ENCODE measurements around the gene NIPBL. TPM values are rescaled to one million over a fixed set of nuclear protein-coding genes. Genes with fewer than 3 reads are reported as not detected.

Gene NIPBL
- total and polyA plus RNA-seq, 10 of the 15 experiments (the other 5 are each of a cell fraction or from before 2014, with no cell fraction given): 10.4 to 50.4 (median 20.2) TPM

DNA sequence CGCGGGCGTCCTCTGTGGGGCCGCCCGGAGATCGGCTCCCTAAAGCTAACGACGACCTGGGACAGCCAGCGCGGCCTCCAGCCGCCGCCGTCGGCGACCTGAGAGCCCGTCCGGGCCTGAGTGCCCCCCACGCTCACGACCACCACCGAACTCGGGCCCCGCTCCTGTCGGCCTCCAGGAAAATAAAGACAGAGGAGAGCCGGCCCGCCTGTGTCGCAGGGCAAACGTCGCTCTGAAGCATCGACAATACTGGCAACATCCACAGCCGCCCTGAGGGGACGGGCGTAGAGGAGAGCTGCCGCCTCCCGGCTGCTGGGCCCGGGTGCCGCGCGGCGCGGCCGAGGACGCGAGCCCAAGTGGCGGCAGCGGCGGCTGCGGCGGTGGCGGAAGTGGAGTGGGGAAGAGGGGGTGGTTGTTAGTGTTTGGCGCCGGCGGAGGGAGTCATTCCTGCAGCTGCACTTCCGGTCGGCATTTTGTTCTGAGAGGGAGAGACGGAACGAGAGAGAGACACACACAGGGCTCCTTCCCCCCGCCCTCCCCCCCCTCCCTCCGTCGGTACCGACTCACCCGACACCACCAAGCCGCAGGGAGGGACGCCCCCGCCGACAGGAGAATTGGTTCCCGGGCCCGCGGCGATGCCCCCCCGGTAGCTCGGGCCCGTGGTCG is at the start of gene NIPBL (continued):
- TF ChIP-seq, protein P1, sequence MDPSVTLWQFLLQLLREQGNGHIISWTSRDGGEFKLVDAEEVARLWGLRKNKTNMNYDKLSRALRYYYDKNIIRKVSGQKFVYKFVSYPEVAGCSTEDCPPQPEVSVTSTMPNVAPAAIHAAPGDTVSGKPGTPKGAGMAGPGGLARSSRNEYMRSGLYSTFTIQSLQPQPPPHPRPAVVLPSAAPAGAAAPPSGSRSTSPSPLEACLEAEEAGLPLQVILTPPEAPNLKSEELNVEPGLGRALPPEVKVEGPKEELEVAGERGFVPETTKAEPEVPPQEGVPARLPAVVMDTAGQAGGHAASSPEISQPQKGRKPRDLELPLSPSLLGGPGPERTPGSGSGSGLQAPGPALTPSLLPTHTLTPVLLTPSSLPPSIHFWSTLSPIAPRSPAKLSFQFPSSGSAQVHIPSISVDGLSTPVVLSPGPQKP (IDR thresholded peaks at IDR 0.05; ENCODE audit: low read depth, low read length): peak; percentile 92
- no peak for TF ChIP-seq IKZF2 (IDR thresholded peaks at IDR 0.05)
- peak; percentile 7 for TF ChIP-seq SP1 (IDR thresholded peaks at IDR 0.05; ENCODE audit: low read depth, low read length)
- no peak for TF ChIP-seq TARDBP (IDR thresholded peaks at IDR 0.05; ENCODE audit: borderline replicate concordance)
- no peak for TF ChIP-seq EZH2 (IDR thresholded peaks at IDR 0.05; ENCODE audit: borderline replicate concordance, control insufficient read depth, low read depth, low read length)
- TF ChIP-seq IRF4 (IDR thresholded peaks at IDR 0.05; ENCODE audit: low read depth, low read length): no peak
- TF ChIP-seq, protein P2, sequence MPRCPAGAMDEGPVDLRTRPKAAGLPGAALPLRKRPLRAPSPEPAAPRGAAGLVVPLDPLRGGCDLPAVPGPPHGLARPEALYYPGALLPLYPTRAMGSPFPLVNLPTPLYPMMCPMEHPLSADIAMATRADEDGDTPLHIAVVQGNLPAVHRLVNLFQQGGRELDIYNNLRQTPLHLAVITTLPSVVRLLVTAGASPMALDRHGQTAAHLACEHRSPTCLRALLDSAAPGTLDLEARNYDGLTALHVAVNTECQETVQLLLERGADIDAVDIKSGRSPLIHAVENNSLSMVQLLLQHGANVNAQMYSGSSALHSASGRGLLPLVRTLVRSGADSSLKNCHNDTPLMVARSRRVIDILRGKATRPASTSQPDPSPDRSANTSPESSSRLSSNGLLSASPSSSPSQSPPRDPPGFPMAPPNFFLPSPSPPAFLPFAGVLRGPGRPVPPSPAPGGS (IDR thresholded peaks at IDR 0.05; ENCODE audit: borderline replicate concordance, insufficient read depth, low read depth, low read length, poor library complexity, severe bottlenecking): peak; percentile 27
- no peak; the same call in none of the 2 replicates for TF ChIP-seq IKZF1 (conservative IDR thresholded peaks at IDR 0.05)
- no peak for TF ChIP-seq NFIC (IDR thresholded peaks at IDR 0.05; ENCODE audit: low read depth, low read length)
- 0 out of 2 replicates have a peak, but pooled peaks have one; percentile 39 for TF ChIP-seq ZSCAN29 (IDR thresholded peaks at IDR 0.05)
- no peak for TF ChIP-seq ASH2L (IDR thresholded peaks at IDR 0.05; ENCODE audit: borderline replicate concordance, low read depth)
- TF ChIP-seq, protein P3, sequence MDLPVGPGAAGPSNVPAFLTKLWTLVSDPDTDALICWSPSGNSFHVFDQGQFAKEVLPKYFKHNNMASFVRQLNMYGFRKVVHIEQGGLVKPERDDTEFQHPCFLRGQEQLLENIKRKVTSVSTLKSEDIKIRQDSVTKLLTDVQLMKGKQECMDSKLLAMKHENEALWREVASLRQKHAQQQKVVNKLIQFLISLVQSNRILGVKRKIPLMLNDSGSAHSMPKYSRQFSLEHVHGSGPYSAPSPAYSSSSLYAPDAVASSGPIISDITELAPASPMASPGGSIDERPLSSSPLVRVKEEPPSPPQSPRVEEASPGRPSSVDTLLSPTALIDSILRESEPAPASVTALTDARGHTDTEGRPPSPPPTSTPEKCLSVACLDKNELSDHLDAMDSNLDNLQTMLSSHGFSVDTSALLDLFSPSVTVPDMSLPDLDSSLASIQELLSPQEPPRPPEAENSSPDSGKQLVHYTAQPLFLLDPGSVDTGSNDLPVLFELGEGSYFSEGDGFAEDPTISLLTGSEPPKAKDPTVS (IDR thresholded peaks at IDR 0.05; ENCODE audit: low read depth, low read length): no peak
- TF ChIP-seq, protein P4, sequence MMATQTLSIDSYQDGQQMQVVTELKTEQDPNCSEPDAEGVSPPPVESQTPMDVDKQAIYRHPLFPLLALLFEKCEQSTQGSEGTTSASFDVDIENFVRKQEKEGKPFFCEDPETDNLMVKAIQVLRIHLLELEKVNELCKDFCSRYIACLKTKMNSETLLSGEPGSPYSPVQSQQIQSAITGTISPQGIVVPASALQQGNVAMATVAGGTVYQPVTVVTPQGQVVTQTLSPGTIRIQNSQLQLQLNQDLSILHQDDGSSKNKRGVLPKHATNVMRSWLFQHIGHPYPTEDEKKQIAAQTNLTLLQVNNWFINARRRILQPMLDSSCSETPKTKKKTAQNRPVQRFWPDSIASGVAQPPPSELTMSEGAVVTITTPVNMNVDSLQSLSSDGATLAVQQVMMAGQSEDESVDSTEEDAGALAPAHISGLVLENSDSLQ (IDR thresholded peaks at IDR 0.05): no peak
- TF ChIP-seq NR2C2 (IDR thresholded peaks at IDR 0.05; ENCODE audit: borderline replicate concordance, control insufficient read depth, insufficient read length, low read depth): no peak
- TF ChIP-seq, protein P5, sequence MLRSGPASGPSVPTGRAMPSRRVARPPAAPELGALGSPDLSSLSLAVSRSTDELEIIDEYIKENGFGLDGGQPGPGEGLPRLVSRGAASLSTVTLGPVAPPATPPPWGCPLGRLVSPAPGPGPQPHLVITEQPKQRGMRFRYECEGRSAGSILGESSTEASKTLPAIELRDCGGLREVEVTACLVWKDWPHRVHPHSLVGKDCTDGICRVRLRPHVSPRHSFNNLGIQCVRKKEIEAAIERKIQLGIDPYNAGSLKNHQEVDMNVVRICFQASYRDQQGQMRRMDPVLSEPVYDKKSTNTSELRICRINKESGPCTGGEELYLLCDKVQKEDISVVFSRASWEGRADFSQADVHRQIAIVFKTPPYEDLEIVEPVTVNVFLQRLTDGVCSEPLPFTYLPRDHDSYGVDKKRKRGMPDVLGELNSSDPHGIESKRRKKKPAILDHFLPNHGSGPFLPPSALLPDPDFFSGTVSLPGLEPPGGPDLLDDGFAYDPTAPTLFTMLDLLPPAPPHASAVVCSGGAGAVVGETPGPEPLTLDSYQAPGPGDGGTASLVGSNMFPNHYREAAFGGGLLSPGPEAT (IDR thresholded peaks at IDR 0.05; ENCODE audit: low read depth): no peak
- no peak for TF ChIP-seq ZNF384 (IDR thresholded peaks at IDR 0.05; ENCODE audit: borderline replicate concordance, low read depth, low read length)
- no peak for TF ChIP-seq JUNB (IDR thresholded peaks at IDR 0.05)
- peak; percentile 26; the same call in 1 of the 2 replicates for TF ChIP-seq RUNX3 (IDR thresholded peaks at IDR 0.05; ENCODE audit: low read length)
- TF ChIP-seq MYB (IDR thresholded peaks at IDR 0.05; ENCODE audit: borderline replicate concordance, low read depth, low read length): no peak
- peak; percentile 38 for TF ChIP-seq MYC (IDR thresholded peaks at IDR 0.05; ENCODE audit: insufficient read depth, insufficient read length, insufficient replicate concordance, low read length, severe bottlenecking)
- peak; percentile 23; the same call in 1 of the 2 replicates for TF ChIP-seq CBX5 (IDR thresholded peaks at IDR 0.05; ENCODE audit: low read depth)
- no peak for TF ChIP-seq FOS (IDR thresholded peaks at IDR 0.05; ENCODE audit: borderline replicate concordance, extremely low read depth, insufficient read length)
- no peak for TF ChIP-seq YBX1 (IDR thresholded peaks at IDR 0.05)
- TF ChIP-seq STAT3 (IDR thresholded peaks at IDR 0.05; ENCODE audit: low read depth, low read length): no peak
- peak; percentile 98 for TF ChIP-seq POLR2A (IDR thresholded peaks at IDR 0.05; ENCODE audit: low read depth, low read length)
